ENCODE data around the gene CTDSPL.

GRCh38 chr3:38018296-38019266 lies 156.9 kb downstream of the CTDSPL start:
- TF ChIP-seq CTCF (IDR thresholded peaks at IDR 0.05) (no peak), POLR2A (IDR thresholded peaks at IDR 0.05) (no peak), POLR2AphosphoS5 (IDR thresholded peaks at IDR 0.05) (no peak)

All from prostate gland (tissue), 2 donors.